GM19043 (cell line): ENCODE data around the gene C5orf24.

ENCODE experiments used
- ATAC-seq: cut with Tn5 transposase; IDR thresholded peaks from one replicate; pipeline ENCODE4 v1.9.1; 2021; ENCODE audit warnings: low read depth; ENCODE audit not compliant: unreplicated experiment

Gene C5orf24

DNA sequence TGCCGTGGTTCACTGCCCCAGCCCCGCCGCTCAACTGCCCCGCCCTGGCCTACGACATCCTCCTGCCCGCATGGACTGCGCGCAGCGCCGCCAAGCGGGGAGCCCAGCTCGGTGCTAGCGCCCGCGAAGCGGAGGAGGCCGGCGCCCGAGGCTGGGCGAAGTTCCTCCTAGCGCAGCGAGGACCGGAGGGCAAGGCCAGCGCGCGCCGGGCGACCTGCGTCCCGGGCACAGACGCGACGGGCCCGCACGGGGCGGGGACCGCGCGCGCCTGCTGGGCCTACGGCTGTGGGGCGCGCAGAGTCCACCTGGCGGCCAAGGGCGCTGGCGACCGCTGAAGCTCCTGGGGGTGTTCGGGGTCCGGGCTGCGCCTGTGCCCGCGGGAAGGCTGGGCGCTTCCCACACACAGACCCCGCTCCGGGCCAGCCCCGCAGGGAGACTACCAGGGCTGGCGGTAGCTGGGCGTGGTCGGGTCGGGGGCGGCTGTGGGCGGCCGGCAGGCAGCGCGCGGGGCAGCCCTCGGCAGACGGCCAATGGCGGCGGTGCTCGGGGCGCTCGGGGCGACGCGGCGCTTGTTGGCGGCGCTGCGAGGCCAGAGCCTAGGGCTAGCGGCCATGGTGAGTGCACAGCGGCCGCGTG is 59.0 kb downstream of the C5orf24 start, which contains the start of gene PCBD2:
Gene PCBD2, plus strand, starts transcription at position 522 of the 636 bp plus-strand sequence. Its CDS starts 9 bp downstream, at position 531.
- ATAC-seq, result peak; percentile 71

- ATAC-seq, result peak; percentile 18
Measured at GRCh38 chr5:134905246-134905996, 59.7 kb downstream of the C5orf24 start.

GRCh38 chr5:134906811-134907210 is 61.0 kb downstream of the C5orf24 start:
- ATAC-seq, result no peak
